ENCODE results near the gene ANKRD31.
"Not testable (repeated sequence)": the region's sequence is repeated elsewhere in the genome, so short reads cannot be mapped to it uniquely, and the experiment has no call there.

- TF ChIP-seq SIN3A (IDR thresholded peaks at IDR 0.05; ENCODE audit: borderline replicate concordance, insufficient read depth, low read depth, low read length); CTCF (IDR thresholded peaks at IDR 0.05): not testable (repeated sequence)
Measured at GRCh38 chr5:75079346-75079745, 157.3 kb downstream of the ANKRD31 start.

All from Panc1 (cell line).